ENCODE data around the gene STYK1.
"Not testable (repeated sequence)": the region's sequence is repeated elsewhere in the genome, so short reads cannot be mapped to it uniquely, and the experiment has no call there.

STYK1 gene

GRCh38 chr12:10689146-10689545 is 15.3 kb upstream of the STYK1 start:
- in situ Hi-C loops (cut with MboI; ENCODE audit: low sequenced_read_pairs) = no loop called here

GRCh38 chr12:10688042-10688441 is 14.2 kb upstream of the STYK1 start:
- in situ Hi-C loops (cut with MboI; ENCODE audit: low sequenced_read_pairs) = no loop called here

GRCh38 chr12:10672231-10672868 is 1.5 kb downstream of the STYK1 start:
- in situ Hi-C loops (cut with MboI; ENCODE audit: low sequenced_read_pairs) = no loop called here

- in situ Hi-C loops (cut with MboI; ENCODE audit: low sequenced_read_pairs) = no loop called here
These were observed 4.3 kb downstream of the STYK1 start for GRCh38 chr12:10669533-10669932.

- in situ Hi-C loops (cut with MboI; ENCODE audit: low sequenced_read_pairs) = no loop called here
These were observed 5.3 kb downstream of the STYK1 start for GRCh38 chr12:10668526-10668925.

- in situ Hi-C loops (cut with MboI; ENCODE audit: low sequenced_read_pairs) = no loop called here
These were observed 6.3 kb downstream of the STYK1 start for GRCh38 chr12:10667581-10667980.

GRCh38 chr12:10664499-10664898 is 9.4 kb downstream of the STYK1 start:
- in situ Hi-C loops (cut with MboI; ENCODE audit: low sequenced_read_pairs) = no loop called here

- in situ Hi-C loops (cut with MboI; ENCODE audit: low sequenced_read_pairs) = no loop called here
These were observed 10.0 kb downstream of the STYK1 start for GRCh38 chr12:10663869-10664268.

GRCh38 chr12:10661338-10661737 is 12.5 kb downstream of the STYK1 start:
- in situ Hi-C loops (cut with MboI; ENCODE audit: low sequenced_read_pairs) = no loop called here

- in situ Hi-C loops (cut with MboI; ENCODE audit: low sequenced_read_pairs) = no loop called here
These were observed 19.8 kb downstream of the STYK1 start for GRCh38 chr12:10654003-10654402.

- in situ Hi-C loops (cut with MboI; ENCODE audit: low sequenced_read_pairs) = no loop called here
These were observed 21.7 kb downstream of the STYK1 start for GRCh38 chr12:10652192-10652591.

GRCh38 chr12:10646576-10646975 is 27.3 kb downstream of the STYK1 start:
- in situ Hi-C loops (cut with MboI; ENCODE audit: low sequenced_read_pairs) = not testable (repeated sequence)

GRCh38 chr12:10645910-10646309 is 27.9 kb downstream of the STYK1 start:
- in situ Hi-C loops (cut with MboI; ENCODE audit: low sequenced_read_pairs) = no loop called here

- in situ Hi-C loops (cut with MboI; ENCODE audit: low sequenced_read_pairs) = no loop called here
These were observed 31.9 kb downstream of the STYK1 start for GRCh38 chr12:10641735-10642500.

- in situ Hi-C loops (cut with MboI; ENCODE audit: low sequenced_read_pairs) = no loop called here
These were observed 35.1 kb downstream of the STYK1 start for GRCh38 chr12:10638728-10639127.

GRCh38 chr12:10636611-10637010 is 37.2 kb downstream of the STYK1 start:
- in situ Hi-C loops (cut with MboI; ENCODE audit: low sequenced_read_pairs) = no loop called here

- in situ Hi-C loops (cut with MboI; ENCODE audit: low sequenced_read_pairs) = no loop called here
These were observed 37.7 kb downstream of the STYK1 start for GRCh38 chr12:10636124-10636523.

- in situ Hi-C loops (cut with MboI; ENCODE audit: low sequenced_read_pairs) = no loop called here
These were observed 38.5 kb downstream of the STYK1 start for GRCh38 chr12:10635306-10635705.

- in situ Hi-C loops (cut with MboI; ENCODE audit: low sequenced_read_pairs) = no loop called here
These were observed 39.4 kb downstream of the STYK1 start for GRCh38 chr12:10634427-10634826.

- in situ Hi-C loops (cut with MboI; ENCODE audit: low sequenced_read_pairs) = no loop called here
These were observed 40.3 kb downstream of the STYK1 start for GRCh38 chr12:10633541-10633940.

GRCh38 chr12:10632226-10632625 is 41.6 kb downstream of the STYK1 start:
- in situ Hi-C loops (cut with MboI; ENCODE audit: low sequenced_read_pairs) = no loop called here

GRCh38 chr12:10624605-10625004 is 49.2 kb downstream of the STYK1 start:
- in situ Hi-C loops (cut with MboI; ENCODE audit: low sequenced_read_pairs) = no loop called here

- in situ Hi-C loops (cut with MboI; ENCODE audit: low sequenced_read_pairs) = no loop called here
These were observed 50.7 kb downstream of the STYK1 start for GRCh38 chr12:10623131-10623530.

Measured in hTERT RPE-1 (cell line).